Renal cortical epithelial cell (primary cell): ENCODE measurements around the gene RASGRP2. TPM values are rescaled to one million over a fixed set of nuclear protein-coding genes. Genes with fewer than 3 reads are reported as not detected.

Source experiments
- DNase-seq: peaks from one replicate; pipeline ENCODE4 v3.0.0-alpha.2; 2011; ENCODE audit warnings: low read depth
- total RNA-seq: library from RNA; depleted of rRNA; stranded (reverse); fragments of >200 nt; gene quantifications from 2 replicates; pipeline ENCODE4 v1.2.3, GENCODE V29; 2014

The RASGRP2 gene
- total RNA-seq, 1 donor from 2014 or later: 0.05 TPM

DNA sequence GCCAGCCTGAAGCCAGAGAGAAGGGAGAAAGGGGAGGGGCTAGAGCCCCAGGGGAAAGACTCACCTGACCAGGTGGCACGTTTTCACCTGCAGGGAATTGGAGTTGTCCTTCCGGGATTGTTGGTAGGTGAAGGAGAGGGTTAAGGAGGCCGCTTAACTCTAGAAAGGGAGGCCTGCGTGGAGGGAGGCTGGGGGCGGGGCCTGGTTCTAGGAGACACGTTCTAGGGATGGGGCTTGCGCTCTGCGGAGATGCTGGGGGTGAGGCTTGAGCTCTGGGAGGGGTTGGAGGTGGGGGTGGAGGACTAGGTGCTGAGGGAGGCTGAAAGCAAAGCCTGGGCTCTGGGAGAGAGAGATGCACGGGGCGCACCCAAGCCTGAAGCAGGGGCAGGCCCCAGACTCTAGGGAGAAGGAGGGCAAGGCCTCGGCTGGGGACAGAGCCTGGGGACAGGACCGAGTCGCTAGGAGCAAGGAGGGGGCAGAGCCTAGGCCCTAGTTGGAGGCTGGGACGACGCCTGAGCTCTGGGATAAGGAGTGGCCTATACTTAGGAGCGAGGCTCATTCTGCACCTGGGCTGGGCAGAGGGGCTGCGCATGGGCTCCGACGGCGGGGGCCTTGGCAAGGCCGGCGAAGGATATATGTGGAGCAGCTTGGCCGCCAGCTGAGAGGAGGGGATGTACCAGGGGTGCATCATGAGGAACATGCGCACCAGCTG, 2.4 kb downstream of the RASGRP2 start:
- DNase-seq: no peak

DNA sequence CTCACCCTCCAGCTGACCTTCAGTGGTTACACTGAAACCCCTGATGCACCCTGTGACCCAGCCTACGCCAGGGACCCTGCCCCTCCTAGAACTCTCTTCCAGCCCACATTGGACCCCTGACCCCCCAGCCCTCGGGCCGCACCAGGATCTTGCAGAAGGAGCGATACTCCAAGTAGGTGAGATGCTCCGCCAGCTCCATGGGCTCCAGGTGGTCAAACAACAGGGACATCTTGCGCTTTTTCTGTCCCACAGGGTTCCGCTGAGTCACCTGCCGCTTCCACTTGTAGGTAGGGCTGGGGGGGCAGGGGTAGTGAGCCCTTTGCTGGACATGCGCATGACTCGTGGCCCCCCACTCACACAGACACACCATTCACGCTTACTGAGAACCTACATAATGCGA, 4.1 kb downstream of the RASGRP2 start:
- no peak for DNase-seq

DNA sequence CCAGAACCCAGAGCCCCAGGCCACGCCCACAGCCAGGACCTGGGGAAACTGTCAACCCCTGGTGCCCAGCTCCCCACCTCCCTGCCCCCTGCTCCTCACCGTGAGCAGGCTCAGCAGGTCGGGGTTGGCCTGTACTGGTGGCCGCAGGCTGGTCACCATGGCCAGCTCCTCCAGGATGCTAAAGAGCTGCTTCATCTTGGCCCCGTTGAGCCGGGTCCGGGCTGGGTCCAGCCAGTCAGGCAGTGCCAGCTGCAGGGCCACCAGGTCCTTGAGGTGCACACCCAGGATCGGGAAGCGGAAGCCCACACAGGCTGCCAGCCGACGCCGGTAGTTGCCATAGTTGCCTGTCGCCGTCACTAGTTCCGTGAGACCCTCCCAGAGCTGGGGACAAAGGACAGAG, 7.3 kb downstream of the RASGRP2 start:
- no peak for DNase-seq

DNA sequence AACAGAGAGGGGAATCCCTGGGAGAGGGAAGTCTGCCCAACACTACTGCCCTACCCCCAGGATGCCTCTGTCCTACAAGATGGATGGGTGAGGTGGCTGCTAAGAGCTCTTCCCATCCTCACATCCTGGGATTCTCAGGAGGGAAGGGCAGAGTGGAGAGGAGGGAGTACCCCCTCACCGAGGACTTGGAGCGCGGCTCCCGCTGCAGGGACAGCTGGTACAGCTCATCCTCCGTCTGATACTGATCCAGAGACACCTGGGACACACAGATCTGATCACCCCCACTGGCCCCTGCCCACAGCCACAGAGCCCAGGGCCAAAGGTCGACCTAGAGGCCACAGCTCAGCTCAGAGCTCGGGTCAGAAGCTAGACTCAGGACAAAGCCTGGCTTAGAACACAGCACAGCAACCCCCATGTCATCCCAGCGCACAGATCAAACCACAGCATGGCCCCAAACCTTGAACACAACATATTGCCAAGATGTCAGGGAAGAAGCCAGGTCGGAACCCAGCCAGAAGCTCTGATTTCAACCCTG, 8.2 kb downstream of the RASGRP2 start:
- no peak for DNase-seq

DNA sequence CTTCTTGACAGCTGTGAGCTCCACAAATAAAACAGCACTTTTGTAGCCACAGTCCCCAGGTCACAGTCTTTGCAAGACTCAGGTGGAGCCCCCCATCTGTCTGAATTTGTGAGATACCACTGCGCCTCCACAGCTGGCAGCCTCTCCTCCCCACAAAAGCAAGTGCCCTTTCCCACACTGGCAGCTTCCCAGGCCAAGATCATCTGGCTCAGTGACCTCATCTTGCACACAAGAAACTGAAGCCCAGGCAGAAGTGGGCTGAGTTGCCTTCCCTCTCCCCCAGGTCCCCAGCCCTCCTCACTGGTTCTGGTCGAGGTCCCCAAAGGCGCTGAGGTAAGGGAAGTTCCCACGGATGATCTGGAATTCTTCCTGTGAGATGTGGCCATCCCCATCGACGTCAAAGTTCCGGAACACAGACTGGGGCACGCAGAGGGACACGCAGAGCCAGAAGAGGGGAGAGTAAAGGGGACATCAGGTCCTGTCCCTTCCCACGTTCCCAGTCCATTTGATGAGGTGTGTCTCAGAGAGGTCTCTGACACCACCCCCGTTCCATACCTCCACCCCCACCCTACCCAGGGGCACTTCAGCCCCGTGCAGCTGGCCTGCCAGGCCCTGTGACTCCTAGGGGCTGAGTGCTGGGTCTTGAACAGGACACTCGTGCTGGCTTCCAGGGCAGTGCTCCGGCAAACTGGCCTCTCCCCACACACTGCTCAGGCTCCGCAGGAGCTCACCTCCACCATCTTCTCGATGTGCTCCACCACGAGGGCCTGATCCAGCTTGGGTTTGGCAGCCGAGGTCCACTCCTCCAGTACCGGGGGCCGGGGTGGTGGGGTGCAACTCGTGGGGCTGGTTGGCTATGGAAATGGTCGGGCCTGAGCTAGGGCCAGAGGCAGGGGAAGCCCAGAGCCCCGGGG, 8.9 kb downstream of the RASGRP2 start:
- DNase-seq: no peak

DNA sequence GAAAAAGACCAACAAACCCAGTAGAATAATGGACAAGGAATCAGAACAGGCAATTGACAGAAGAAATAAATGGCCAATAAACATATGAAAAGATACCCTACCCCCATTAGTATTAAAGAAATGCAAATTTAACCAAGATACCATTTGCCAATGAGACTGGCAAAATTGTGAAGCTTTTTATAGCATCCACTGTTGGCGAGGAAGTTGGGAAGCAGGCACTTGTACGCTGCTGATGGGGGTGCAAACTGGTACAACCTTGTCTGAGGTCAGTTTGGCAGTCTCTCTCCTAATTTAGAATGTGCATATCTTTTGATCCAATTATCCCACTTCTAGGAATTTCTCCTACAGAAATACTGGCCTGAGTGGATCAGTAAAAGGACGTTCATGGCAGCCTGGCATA, 12.3 kb downstream of the RASGRP2 start:
- DNase-seq: no peak

DNA sequence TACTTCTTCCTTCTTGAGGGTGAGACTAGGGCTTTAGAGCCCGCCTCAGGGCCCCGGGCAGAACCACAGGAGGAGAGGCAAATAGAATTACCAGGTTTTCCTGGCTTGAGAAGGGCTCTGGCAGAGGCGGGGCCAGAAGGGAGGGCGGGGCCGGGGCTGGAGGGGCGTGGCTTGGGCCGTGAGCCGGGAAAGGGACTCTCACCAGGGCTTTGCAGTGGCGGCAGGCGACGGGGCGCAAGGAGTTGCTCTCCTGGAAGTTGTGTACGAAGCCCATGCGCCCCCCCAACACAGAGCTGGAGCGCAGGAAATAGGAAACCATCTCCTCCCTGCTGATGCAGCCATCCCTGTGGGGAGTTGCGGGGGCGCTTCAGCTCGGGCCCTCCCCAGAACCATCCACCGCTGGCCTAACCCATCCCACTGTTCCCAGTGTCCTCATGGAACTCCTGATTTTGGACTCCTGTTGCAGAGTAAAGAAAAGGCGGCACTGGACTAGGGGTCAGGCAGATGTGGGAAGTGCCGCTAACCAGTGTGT, 14.0 kb downstream of the RASGRP2 start:
- DNase-seq: no peak

DNA sequence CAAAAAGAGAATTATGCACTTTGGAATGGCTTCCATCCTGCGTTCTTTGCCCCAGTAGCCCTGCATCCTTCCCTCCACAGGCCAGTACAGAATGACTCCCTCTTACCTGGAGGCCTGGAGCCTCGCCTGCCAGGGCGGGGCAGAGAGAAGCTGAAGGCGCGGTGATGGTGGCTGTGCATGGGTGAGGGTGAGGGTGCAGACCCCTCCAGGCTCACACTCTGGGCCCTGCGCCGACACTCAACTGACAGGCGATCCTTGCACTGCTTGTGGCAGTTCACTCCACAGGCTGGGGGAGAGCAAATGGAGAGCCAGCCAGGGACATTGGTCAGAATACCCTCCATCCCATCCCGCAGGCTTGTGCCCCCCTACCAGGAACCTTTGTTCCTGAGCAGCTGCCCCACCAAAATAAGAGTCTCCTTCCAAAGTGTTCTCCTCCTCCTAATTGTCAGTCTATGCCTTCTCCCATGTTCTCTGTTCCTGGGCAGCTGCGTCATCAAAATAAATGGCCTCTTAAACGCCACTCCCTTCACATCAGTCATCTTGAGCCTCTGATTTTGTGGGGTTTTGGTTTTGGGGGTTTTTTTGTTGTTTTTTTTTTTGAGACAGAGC, 15.1 kb downstream of the RASGRP2 start:
- no peak for DNase-seq

DNA sequence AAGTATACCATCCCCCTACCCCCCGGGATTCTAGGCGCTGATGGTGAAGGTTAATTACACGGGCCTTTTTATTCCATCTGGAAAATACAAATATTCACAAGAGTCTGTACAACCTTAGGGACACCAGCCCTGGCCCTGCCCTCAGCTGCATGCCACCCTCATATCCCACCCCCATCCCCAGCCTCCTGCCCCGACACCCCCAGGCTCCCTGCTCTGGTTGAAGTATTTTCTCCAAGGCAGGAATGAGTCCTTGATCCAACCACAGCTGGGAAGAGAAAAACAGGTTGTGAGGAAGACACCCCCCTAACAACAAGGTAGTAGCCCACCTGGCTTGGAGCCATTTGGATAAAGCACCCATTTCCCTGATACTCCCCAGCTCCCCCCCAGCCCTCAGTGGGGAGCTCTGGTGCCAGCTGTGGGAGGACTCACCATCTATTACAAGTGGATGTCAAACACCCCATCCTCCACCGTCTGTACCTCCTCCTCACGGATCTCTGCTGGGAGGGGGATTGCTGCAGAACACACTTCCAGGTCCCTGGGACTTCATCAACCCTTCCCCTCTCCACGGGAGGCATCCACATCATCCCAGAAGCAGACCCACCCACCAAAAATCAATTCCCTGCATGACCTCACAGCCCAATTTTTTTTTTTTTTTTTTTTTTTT, 16.9 kb downstream of the RASGRP2 start:
- no peak for DNase-seq

DNA sequence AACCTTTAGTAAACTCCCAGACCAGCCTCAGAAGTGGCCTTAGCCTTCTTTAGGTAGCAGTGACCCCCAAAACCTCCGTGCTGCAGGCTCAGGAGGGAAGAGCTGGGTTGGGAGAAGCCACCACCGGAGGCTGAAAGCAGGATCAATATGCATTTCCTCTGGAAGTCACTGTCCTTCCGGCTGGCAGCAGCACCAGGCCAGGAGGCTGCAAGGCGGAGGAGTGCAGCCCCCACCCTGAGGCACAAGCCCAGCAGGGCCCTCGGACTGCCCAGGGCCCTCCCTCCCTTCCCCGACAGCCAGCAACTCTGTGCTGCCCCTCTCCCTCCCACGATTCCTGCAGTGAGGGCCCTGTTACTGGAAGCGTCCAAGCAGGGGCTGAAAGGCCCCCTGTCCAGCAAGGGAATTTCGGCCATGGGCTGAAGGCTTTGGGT, 17.7 kb downstream of the RASGRP2 start:
- no peak for DNase-seq

DNA sequence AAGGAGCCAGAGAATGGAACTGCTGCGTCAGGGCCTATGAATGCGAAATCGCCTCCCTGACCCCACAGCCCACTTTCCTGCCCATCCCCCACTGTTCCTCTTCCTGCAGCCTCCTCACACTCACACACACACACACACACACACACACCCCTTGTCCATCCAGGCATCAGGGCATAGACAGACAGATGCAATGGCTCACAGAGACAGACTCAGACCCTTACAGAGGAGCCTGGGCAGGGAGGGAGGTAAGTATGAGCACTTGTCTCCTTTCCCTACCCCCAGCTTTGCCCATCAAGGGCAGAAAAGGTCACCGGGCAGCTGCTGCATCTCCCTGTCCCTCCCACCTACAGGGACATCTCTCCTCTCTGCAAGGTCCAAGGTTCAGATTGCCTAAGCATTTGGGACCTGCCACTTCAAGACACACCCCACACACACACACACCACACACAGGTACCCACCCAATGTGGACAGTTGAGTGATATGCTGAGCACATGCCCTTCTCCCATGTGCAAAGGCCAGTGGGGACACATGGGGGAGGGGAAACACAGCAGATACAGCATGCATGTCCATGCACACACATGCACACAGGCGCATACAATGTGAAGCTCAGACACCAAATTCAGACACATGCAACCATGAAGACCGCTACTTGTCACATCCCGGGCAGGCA, 18.9 kb downstream of the RASGRP2 start:
- DNase-seq: no peak

DNA sequence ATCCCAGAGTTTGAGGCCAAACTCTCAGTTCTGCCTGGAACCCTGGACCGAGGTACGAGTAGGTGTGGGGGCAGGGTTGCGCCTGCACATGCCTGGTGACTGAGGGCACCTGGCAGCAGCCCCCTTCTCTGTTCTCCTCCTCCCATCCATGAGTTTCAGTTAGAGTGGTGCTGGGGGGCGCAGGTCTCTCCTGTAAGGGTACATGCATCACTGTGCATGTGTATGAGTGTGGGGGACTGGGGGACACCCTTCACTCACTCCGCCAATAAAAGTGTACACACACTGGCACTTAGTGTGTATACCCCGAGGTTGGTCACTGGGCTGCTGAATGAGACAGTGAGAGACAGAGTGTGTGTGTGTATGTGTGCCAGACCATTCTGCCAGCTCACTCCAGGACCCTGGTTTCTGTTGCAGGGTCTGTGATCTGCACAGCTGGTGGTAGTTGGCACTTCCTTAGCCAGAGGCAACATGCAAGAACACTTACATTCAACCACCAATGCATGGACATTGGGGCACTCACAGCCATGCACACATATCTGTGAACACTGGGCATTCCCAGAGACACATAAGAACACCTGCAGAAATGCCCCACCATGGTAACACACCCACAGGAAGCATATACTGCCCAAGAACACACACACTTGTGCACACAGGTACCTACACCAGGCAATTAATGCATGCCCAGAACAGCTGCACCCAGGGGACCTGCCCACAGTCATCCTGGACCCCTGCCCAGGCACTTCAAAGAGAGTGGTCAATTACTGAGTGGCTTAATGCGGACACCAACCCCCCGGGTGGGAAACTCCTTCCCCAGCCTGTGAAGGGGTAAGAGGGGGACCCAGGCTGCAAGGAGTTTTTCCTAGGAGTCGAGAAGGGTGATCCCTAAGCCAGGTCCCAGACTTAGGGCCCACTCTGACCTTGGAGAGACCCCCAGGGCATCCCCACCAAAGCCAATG, 19.8 kb downstream of the RASGRP2 start:
- no peak for DNase-seq

DNA sequence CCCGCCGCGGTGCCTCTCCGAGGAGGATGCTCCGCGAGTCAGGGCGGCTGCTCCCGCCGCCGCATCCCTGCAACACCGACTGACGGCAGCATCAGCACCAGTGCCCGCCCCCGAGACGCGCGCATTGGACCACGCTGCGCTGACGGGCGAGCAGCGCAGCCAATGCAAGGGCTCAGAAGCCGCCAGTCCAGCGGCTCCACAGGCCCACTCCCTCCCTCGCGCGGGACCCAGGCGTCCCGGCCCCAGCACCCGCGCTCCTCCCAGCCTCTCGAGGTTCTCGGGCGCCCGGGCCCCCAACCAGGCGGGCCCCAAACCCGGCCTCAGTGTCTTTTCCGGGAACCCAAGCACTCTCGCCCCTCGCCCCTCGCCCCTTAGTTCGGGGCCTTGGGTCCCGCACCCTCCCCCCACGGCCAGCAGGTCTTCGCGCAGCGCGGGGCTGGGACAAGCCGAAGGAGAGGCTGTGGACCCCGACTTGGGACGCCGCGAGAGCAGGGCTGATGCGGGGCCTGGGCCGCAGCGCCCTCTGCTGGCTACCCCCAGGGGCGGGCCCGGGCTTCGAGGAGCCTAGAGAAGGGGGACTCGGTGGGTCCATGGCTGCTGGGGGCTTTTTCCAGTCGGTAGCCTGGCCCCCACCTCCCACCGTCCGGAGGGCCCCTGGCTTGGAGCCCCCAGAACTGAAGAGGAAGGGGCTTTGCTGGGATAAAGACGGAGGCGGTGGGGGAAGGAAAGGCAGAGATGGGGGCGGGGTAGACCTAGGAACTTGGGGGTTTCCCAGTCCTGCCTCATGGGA, 20.6 kb downstream of the RASGRP2 start, which contains the start of gene NRXN2:
Gene NRXN2 (minus strand): TSS at position 81 of the 790 bp plus-strand sequence. CDS start 9,498 bp downstream, outside the sequence.
- DNase-seq: peak; percentile 46

DNA sequence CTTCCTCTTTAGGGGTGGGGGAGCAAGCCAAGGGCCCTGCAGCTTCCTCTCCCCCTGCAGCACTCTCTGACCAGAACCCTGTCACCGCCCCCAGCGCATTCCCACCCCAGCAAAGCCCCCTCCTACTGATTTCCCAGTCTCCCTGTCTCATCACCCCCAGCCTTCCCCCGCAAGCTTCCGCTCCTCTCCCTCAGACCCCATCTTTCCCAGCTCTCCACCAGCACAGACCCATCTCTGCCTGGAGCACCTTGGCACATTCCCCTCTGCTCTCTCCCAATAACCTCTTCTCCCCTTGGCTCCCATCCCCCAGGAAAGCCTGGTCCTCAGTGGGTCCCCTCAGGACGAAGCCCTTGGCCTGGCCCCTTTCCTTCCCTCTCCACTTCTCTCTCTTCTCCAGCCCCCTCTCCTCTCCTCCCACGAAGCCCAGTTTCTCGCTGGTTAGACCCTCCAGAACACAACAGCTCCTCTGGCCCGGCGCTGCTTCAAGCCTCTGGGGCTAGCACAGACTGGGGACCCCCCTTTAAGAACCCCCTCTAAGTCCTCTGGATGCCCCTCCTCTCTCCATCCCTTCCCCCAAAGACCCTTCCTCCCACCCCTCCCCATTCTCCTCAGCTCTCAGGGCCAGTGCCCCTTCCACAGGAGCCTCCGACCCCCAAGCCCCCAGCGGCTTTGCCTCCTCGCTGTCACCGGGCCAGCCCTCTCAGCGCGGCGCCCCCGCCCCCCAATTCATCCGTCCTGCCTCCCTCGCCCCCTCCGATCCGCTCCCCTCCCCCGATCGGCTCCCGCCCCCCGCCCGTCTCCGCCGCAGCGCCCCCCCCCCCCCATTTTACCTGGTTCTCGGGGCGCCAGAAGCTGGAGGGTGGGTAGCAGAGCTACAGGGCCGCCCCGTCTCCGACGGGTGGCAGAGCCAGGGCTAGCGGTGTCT, 21.5 kb downstream of the RASGRP2 start:
- DNase-seq: no peak

DNA sequence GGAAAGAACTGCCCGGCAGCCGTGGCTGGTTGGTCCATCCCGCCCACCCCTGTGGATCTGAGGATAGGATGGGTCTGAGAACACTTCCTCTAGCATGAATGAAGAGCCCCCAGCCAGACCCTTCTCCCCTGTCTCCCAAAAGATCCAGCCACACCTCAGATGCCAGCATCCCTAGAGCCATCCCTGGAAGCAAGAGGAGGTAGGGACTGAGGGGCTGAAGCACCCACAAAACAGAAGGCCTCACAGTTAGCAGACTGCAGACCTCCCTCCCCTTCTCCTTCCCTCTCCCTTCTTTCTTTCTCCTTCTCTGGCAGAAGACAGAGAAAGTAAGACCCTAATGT, 22.6 kb downstream of the RASGRP2 start:
- DNase-seq: no peak

DNA sequence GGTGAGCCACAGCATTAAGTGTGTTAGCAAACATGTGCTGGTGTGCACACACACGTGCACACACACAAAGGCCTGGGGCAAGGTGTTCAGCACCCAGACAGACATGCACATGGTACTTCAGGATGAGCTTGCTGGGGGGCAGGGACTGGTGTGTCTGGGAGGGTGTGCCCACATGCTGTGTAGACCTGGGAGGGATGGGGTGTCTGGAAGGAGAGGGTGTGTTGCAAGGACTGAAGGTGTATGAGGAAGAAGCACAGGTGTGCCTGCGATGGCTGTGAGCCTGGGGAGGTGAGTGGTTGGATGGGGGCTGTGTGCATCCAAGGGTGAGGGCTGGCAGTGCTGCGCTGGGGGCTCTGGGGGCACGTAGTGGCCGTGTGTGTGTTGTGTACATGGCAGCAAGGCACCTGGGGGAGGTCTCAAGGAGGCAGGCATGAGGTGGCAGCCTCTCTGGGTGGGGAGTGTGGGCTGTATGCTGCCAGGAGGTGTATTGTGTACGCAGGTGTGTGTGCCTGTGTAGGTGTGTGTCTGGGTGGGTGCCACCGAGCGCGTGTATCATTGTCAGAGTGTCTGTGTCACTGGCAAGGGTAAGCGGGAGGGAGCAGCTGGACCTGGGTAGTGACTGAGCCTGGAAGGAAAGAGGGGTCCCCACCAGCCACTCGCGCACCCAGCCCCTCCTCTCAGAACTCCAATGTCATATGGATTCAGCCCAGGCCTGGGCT, 23.1 kb downstream of the RASGRP2 start:
- no peak for DNase-seq

DNA sequence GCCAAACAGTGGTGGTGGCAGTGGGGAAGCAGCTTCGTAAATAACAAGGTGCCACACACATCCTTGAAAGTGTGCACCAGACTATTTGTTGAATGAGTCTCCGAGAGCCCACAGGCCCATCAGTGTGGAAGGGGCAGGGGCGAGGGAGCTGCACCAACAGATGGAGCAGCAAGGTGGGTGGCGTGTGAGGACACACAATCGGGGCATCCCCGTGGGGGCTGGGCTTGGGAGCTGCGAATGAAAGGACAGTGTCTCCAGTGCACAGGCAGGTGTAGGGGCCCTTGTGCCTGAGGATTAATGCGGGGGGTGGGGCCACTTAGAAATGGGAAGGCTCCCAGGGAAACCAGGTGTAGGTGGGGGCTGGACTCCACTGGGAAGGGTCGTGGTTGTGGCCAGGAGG, 23.8 kb downstream of the RASGRP2 start:
- DNase-seq: no peak
